Uterus (tissue), 2 donors: ENCODE results near the gene ARHGEF7.

Experiments used
- POLR2A ChIP-seq, 2 donors: fragments of 450-650 bp; IDR thresholded peaks; one replicate each; pipeline ENCODE4 v1.6.1; 2016; ENCODE audit warnings: antibody characterized with exemption in 2 of 2, mild to moderate bottlenecking in 1 of 2, moderate library complexity in 1 of 2
- TF ChIP-seq, protein P1 (sequence below), 4 experiments: fragments of 200-600 bp in 2 of 4; fragments of 450-650 bp in 2 of 4; sonication (generic) in 2 of 4; IDR thresholded peaks; one replicate each; pipeline ENCODE4 v1.5.1; 2016 to 2019; ENCODE audit warnings: antibody characterized with exemption in 4 of 4, mild to moderate bottlenecking in 2 of 4, moderate library complexity in 1 of 4

DNA sequence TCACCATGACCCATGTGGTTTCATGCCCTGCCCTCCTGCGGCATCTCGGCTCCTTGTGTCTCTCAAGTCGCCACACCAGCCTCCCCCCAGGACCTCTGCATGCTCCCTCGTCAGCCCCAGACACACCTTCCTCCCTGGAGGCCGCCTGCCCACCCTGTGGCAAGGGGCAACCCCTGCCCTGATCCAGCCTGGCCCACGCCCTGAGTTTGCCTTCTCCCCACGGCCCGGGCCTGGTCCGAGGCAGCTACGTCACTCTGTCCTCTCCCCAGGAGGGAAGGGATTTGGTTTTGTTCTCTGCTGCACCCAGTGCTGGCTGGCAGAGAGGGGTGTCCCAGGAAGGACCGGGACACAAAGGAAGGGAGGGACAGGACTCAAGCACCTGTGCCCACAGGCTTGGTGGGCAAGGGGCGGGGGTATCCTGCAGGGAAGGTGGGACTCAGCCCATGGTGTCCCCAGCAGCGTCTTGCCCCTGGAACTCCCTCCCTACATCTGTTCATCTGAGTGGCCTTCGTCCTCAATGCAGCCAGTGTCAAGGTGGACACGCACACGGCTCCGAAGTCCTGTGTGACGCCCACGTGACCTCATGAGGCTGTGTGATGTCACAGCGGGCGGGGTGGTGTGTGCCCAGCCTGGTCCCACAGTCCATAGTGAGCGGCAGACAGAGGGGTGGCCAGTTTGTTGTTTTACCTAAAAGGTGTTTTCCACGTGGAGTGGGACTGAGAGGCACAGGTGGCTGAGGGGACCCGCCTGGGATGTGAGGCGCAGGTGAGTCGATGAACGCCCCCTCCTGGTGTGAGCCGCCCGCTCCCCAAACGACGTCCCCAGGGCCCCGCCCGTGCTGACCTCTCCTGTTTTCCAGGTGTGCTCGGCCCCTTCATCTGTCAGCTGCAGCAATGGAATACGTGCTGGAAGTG is 205.1 kb downstream of the ARHGEF7 start, which contains the start of gene TEX29:
- no peak for TF ChIP-seq POLR2A (IDR thresholded peaks at IDR 0.05)
- TF ChIP-seq, protein P1, sequence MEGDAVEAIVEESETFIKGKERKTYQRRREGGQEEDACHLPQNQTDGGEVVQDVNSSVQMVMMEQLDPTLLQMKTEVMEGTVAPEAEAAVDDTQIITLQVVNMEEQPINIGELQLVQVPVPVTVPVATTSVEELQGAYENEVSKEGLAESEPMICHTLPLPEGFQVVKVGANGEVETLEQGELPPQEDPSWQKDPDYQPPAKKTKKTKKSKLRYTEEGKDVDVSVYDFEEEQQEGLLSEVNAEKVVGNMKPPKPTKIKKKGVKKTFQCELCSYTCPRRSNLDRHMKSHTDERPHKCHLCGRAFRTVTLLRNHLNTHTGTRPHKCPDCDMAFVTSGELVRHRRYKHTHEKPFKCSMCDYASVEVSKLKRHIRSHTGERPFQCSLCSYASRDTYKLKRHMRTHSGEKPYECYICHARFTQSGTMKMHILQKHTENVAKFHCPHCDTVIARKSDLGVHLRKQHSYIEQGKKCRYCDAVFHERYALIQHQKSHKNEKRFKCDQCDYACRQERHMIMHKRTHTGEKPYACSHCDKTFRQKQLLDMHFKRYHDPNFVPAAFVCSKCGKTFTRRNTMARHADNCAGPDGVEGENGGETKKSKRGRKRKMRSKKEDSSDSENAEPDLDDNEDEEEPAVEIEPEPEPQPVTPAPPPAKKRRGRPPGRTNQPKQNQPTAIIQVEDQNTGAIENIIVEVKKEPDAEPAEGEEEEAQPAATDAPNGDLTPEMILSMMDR (IDR thresholded peaks at IDR 0.05), result no peak
